ENCODE measurements around the gene DPYD.
"Not testable (repeated sequence)": the region's sequence is repeated elsewhere in the genome, so short reads cannot be mapped to it uniquely, and the experiment has no call there.

Gene DPYD

GRCh38 chr1:97350241-97350640 is 570.6 kb downstream of the DPYD start:
- DNase-seq: peak; percentile 26

- DNase-seq: not testable (repeated sequence)
Observed at GRCh38 chr1:97349794-97350193, 571.0 kb downstream of the DPYD start.

GRCh38 chr1:97348599-97349265 is 572.1 kb downstream of the DPYD start:
- DNase-seq: peak; percentile 45

GRCh38 chr1:97340951-97341350 is 579.9 kb downstream of the DPYD start:
- DNase-seq: peak; percentile 87

- no peak for DNase-seq
Observed at GRCh38 chr1:97338347-97338746, 582.5 kb downstream of the DPYD start.

- DNase-seq: no peak
Observed at GRCh38 chr1:97337250-97338030, 583.4 kb downstream of the DPYD start.

GRCh38 chr1:97334454-97334853 is 586.4 kb downstream of the DPYD start:
- DNase-seq: peak; percentile 96

GRCh38 chr1:97332716-97333115 is 588.1 kb downstream of the DPYD start:
- DNase-seq: peak; percentile 86

- DNase-seq: no peak
Observed at GRCh38 chr1:97331165-97331564, 589.7 kb downstream of the DPYD start.

GRCh38 chr1:97314685-97315084 is 606.1 kb downstream of the DPYD start:
- DNase-seq: no peak

- DNase-seq: peak; percentile 60
Observed at GRCh38 chr1:97308131-97308530, 612.7 kb downstream of the DPYD start.

- DNase-seq: no peak
Observed at GRCh38 chr1:97307568-97307967, 613.3 kb downstream of the DPYD start.

GRCh38 chr1:97307151-97307550 is 613.7 kb downstream of the DPYD start:
- no peak for DNase-seq

- DNase-seq: no peak
Observed at GRCh38 chr1:97306504-97306903, 614.3 kb downstream of the DPYD start.

GRCh38 chr1:97304366-97304765 is 616.5 kb downstream of the DPYD start:
- DNase-seq: no peak

- DNase-seq: no peak
Observed at GRCh38 chr1:97298966-97299365, 621.9 kb downstream of the DPYD start.

GRCh38 chr1:97297611-97298010 is 623.2 kb downstream of the DPYD start:
- DNase-seq: no peak

GRCh38 chr1:97281962-97282361 is 638.9 kb downstream of the DPYD start:
- DNase-seq: no peak

GRCh38 chr1:97277891-97278654 is 642.8 kb downstream of the DPYD start:
- DNase-seq: peak; percentile 72

GRCh38 chr1:97271916-97272788 is 648.7 kb downstream of the DPYD start:
- DNase-seq: no peak

- DNase-seq: peak; percentile 25
Observed at GRCh38 chr1:97270508-97271307, 650.1 kb downstream of the DPYD start.
